ES-I3 (cell line): Measurements from ENCODE around the gene DYNC2I2.
"Not testable (repeated sequence)": the region's sequence is repeated elsewhere in the genome, so short reads cannot be mapped to it uniquely, and the experiment has no call there.

ENCODE experiments used
- H3K36me3 ChIP-seq: 2 replicates; pipeline ENCODE4 v1.6.1; 2013; ENCODE audit warnings: mild to moderate bottlenecking, low read length, control low read depth, moderate library complexity; ENCODE audit not compliant: insufficient read depth
- H3K4me1 ChIP-seq: 2 replicates; pipeline ENCODE4 v1.6.1; 2013; ENCODE audit warnings: mild to moderate bottlenecking, control low read depth, low read length; ENCODE audit not compliant: insufficient read depth
- H3K9ac ChIP-seq: 2 replicates; pipeline ENCODE4 v1.6.1; 2013; ENCODE audit warnings: low read depth, mild to moderate bottlenecking, low read length, moderate library complexity
- H3K9me3 ChIP-seq: 2 replicates; pipeline ENCODE4 v1.6.1; 2013; ENCODE audit warnings: mild to moderate bottlenecking, low read length, moderate library complexity; ENCODE audit not compliant: control insufficient read depth, insufficient read depth

The DYNC2I2 gene

DNA sequence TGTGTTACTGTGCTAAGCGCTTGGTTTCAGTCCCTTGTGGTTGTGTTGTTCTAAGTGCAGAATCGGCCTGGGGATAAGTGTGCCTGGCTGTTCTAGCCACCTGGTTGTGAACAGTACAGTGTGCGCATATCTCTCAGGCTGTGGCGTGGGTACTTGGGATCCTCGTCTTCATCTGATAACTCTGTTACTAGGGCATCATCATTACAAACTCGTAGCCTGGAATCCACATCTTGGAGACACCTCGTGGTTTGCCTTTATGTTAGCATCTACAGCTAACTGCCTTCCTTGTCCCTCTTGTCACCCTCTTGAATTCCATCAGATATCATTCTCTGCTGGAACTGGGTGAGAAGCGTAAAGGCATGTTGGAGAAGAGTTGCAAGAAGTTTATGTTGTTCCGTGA lies 62.8 kb downstream of the DYNC2I2 start:
- Histone ChIP-seq H3K4me1 (no peaks in the 10 kb centered on the region), H3K9me3 (no peaks in the 10 kb centered on the region), H3K36me3 (peaks cover 41% of the 10 kb centered on the region), H3K9ac (no peak overlapping the region)

GRCh38 chr9:128593039-128593438 lies 63.6 kb downstream of the DYNC2I2 start:
- H3K9me3 ChIP-seq, result no peaks in the 10 kb centered on the region
- H3K36me3 ChIP-seq, result peaks cover 38% of the 10 kb centered on the region
- no peaks in the 10 kb centered on the region for H3K4me1 ChIP-seq
- no peak overlapping the region for H3K9ac ChIP-seq

GRCh38 chr9:128588581-128589233 lies 67.9 kb downstream of the DYNC2I2 start:
- no peak overlapping the region for H3K9ac ChIP-seq
- peaks cover 39% of the 10 kb centered on the region for H3K36me3 ChIP-seq
- no peaks in the 10 kb centered on the region for H3K9me3 ChIP-seq
- no peaks in the 10 kb centered on the region for H3K4me1 ChIP-seq

DNA sequence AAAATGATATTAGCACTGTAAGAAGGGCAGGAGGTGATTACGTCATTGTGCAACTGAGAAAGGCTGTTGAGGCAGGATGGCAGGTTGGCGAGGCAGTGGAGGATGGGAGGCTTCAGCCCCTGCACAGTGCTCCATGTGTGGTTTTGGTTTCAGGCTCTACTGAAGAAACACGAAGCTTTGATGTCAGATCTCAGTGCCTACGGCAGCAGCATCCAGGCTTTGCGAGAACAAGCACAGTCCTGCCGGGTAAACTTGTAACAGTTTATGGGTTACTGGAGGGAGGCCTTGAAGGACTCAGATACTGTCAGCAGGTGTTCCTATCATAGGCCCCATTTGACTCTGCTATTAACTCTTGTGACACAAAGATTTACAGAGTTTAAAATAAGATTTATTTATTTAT lies 69.2 kb downstream of the DYNC2I2 start:
- Histone ChIP-seq H3K9me3 (no peaks in the 10 kb centered on the region), H3K9ac (no peak overlapping the region), H3K36me3 (peaks cover 39% of the 10 kb centered on the region), H3K4me1 (no peaks in the 10 kb centered on the region)

DNA sequence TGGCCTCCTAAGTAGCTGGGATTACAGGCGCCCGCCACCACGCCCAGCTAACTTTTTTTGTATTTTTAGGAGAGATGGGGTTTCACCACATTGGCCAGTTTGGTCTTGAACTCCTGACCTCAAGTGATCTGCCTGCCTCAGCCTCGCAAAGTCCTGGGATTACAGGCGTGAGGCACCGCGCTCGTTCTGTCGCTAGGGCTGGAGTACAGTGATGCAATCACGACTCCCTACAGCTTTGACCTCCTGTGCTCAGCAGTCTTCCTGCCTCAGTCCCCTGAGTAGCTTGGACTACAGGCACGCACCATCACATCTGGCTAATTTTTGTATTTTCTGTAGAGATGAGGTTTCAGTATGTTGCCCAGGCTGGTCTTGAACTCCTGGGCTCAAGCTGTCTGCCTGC lies 69.7 kb downstream of the DYNC2I2 start:
- H3K36me3 ChIP-seq, result peaks cover 41% of the 10 kb centered on the region
- not testable (repeated sequence) for H3K9ac ChIP-seq, H3K9me3 ChIP-seq, H3K4me1 ChIP-seq

DNA sequence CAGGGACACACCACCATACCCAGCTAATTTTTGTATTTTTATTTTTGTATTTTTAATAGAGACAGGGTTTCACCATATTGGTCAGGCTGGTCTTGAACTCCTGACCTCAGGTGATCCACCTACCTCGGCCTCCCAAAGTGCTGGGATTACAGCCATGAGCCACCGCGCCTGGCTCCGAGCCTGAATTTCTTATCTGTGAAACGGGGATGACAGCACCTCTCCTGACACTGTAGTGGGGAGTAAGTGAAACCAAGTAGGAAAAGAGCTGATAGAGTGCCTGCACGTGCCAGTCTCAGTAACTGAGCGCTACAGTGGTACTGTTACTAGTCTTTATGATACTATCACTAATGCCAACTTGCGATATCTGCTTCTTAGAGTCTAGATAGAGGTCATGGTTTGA lies 71.5 kb downstream of the DYNC2I2 start:
- H3K9ac ChIP-seq, H3K9me3 ChIP-seq, H3K4me1 ChIP-seq: not testable (repeated sequence)
- peaks cover 46% of the 10 kb centered on the region for H3K36me3 ChIP-seq
